HEK293T (cell line): ENCODE results near the gene RARA.
A peak's percentile ranks its signal among the peaks of the same experiment; 100 is the strongest.

Experiments
- ARNT ChIP-seq: fragments of 450-650 bp; IDR thresholded peaks from 2 replicates; pipeline ENCODE4 v1.6.1; 2017; ENCODE audit warnings: mild to moderate bottlenecking
- BHLHE40 ChIP-seq: fragments of 450-650 bp; IDR thresholded peaks from 2 replicates; pipeline ENCODE4 v1.6.1; 2016; ENCODE audit warnings: mild to moderate bottlenecking, moderate library complexity, borderline replicate concordance
- CTBP1 ChIP-seq: fragments of 450-650 bp; IDR thresholded peaks from 2 replicates; pipeline ENCODE4 v1.6.1; 2016; ENCODE audit warnings: borderline replicate concordance
- FOXA1 ChIP-seq: fragments of 450-650 bp; IDR thresholded peaks from 2 replicates; pipeline ENCODE4 v1.6.1; 2016; ENCODE audit warnings: mild to moderate bottlenecking
- FOXK2 ChIP-seq: fragments of 450-650 bp; IDR thresholded peaks from 2 replicates; pipeline ENCODE4 v1.6.1; 2016; ENCODE audit warnings: mild to moderate bottlenecking
- FOXM1 ChIP-seq: fragments of 450-650 bp; IDR thresholded peaks from 2 replicates; pipeline ENCODE4 v1.6.1; 2017; ENCODE audit warnings: mild to moderate bottlenecking, borderline replicate concordance
- HDGF ChIP-seq: fragments of 450-650 bp; IDR thresholded peaks from 2 replicates; pipeline ENCODE4 v1.6.1; 2017; ENCODE audit warnings: antibody characterized with exemption, borderline replicate concordance
- L3MBTL2 ChIP-seq: fragments of 450-650 bp; conservative IDR thresholded peaks from 2 replicates; pipeline ENCODE4 v1.6.1; 2016; ENCODE audit warnings: mild to moderate bottlenecking
- NFRKB ChIP-seq: fragments of 450-650 bp; IDR thresholded peaks from 2 replicates; pipeline ENCODE4 v1.6.1; 2016; ENCODE audit warnings: mild to moderate bottlenecking, moderate library complexity
- SP1 ChIP-seq: fragments of 450-650 bp; IDR thresholded peaks from 2 replicates; pipeline ENCODE4 v1.6.1; 2017
- SUZ12 ChIP-seq: fragments of 450-650 bp; IDR thresholded peaks from 2 replicates; pipeline ENCODE4 v1.6.1; 2016; ENCODE audit warnings: mild to moderate bottlenecking
- TF ChIP-seq, protein P1 (sequence below): fragments of 450-650 bp; IDR thresholded peaks from 2 replicates; pipeline ENCODE4 v1.6.1; 2016

GRCh38 chr17:40322358-40323315, 13.7 kb downstream of the RARA start:
- no peak for TF ChIP-seq NFRKB
- TF ChIP-seq L3MBTL2, result no peak
- no peak for TF ChIP-seq BHLHE40
- TF ChIP-seq SP1, result no peak
- TF ChIP-seq FOXK2, result no peak
- no peak for TF ChIP-seq SUZ12
- no peak for TF ChIP-seq FOXA1
- TF ChIP-seq, protein P1, sequence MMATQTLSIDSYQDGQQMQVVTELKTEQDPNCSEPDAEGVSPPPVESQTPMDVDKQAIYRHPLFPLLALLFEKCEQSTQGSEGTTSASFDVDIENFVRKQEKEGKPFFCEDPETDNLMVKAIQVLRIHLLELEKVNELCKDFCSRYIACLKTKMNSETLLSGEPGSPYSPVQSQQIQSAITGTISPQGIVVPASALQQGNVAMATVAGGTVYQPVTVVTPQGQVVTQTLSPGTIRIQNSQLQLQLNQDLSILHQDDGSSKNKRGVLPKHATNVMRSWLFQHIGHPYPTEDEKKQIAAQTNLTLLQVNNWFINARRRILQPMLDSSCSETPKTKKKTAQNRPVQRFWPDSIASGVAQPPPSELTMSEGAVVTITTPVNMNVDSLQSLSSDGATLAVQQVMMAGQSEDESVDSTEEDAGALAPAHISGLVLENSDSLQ, result peak; percentile 57
- no peak for TF ChIP-seq ARNT
- TF ChIP-seq FOXM1, result no peak
- no peak for TF ChIP-seq CTBP1
- TF ChIP-seq HDGF, result no peak
